Measurements from ENCODE around the gene SLC30A1.

SLC30A1 gene

DNA sequence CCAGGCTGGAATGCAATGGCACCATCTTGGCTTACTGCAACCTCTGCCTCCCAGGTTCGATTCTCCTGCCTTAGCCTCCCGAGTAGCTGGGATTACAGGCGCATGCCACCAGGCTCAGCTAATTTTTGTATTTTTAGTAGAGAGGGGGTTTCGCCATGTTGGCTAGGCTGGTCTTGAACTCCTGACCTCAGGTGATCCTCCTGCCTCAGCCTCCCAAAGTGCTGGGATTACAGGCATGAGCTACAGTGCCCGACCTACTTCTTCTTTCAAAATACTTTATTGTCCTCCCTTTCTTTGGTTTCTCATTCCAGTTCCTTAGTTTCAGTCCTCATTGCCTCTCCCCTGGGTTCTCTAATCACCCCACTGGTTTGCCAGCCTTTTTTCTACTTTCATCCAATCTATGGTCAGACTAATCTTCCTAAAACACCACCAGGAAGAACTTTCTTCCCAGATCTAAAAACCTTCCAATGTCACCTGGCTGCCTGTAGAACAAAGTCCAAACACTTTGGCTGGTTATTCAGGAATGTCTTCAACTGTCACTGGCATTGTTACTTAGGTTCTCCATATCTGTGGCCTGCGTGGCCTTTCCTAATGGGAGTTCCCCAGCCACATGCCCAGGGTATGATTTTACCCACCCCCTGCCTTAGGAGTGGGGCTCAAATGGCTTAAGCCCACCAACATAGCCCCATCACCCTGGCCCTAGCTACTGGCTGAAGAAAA lies 29.0 kb upstream of the SLC30A1 start:
- DNase-seq = no peak

DNA sequence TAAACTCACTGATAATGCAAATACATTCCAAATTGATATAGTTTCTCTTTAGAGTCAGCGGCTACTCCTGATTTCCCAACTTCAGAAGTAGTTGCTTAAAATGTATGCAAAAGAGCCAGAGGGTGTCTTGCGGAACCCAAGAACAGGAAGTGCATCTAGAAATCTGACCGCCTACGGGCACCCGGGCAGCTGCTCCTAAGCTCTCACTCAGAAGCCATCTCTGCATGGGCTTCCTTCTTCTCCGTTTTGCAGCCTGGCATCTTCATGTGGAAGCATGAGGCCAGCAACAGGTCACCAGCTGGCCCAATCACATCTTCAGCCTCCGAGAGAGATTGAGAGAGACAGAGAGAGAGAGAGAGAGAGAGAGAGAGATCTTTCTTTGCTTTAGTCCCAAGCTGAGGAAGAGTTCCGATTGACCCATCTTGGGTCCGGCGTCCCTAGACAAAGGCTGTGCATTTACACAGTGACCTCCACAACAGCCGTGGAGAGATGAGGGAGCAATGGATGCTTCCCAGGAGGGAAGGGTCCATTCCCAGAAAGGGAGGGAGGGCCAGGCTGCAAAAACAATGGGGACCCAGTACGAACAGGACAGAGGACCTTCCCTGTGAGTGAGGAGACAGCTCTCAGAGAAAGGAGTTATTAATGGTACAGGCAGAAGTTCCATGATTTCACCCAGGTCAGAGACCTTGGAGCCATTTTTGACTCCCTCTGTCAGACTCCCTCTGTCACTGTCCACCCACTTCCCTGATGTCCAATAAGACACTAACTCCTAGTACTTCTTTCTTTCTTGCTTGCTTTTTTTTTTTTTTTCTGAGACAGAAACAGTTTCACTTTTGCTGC lies 28.2 kb upstream of the SLC30A1 start:
- no peak for DNase-seq

DNA sequence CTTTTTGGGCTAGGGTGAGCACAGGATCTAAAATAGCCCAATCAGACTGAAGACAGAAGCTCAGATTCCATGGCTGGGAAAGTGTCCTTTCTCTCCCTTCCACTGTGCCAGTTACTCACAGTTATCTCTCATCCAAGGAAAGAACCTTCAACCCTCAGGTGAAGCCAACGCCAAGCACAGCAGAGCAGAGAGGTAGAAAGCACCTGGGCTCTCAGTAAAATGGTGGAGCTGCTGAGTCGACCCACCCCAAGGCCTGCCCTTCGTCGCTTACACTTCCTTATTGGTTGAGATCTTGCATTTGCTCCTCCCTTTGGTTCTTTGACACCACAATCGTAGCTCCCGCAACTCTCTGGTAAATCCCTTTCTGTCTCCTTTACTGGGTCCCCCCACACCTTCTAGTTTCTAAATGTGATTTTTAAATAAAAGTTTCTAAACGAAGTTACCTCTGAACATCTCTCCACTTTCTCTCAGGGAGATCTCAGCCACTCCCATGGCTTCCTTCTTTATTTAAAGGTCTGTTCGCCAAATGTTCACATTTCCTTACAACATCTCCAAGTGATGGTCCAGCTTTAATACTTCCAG lies 27.5 kb upstream of the SLC30A1 start:
- no peak for DNase-seq

DNA sequence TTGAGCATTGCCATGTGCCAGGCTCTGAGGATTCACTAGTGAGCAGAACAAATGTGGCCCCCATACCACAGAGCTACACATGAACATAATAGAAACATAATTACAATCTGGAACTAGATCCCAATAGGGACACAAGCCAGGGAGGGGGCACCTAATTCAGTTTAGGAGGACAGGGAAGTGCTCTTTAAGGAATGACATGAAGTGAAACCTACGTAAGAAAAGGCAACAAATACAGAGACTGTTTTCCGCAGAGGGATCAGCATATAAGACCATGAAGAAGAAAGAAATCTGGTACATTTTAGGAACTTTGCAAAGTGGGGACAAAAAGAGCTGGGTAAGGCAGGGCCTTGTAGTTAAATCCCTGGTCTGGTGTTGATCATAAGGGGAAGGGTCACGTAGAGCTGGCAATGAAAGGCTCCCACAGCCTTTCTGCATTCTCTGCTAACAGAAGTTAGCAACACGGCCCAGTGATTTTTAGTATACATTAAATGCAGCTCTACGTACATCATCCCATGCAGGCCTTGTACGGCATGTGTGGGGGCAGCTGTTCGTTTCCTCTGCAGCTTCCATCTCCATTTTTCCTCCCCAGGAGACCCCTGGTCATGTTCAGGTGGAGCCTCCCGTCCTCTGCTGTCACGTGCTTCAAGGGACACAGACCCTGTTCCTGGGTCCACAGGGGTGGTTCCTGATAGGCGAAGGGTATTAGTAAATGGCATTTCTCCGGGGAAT lies 26.8 kb upstream of the SLC30A1 start:
- DNase-seq = no peak

DNA sequence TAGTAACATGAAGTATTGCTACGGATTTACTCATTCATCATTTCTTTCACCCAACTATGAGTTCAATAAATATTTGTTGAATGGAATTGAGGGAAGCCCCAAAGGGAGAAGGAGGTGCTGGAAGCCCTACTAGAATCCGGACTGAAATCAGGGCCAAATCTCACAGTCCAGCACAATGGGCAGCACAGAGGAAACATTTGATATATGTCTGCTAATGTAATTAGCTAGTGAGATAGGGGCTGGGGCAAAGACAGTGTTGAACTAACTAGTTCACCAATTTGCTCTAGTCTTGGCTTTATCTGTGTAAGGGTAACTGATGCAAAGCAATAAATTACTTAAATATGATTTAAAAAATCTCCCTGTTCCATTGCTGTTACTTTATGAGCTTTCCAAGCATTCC lies 26.1 kb upstream of the SLC30A1 start:
- no peak for DNase-seq

DNA sequence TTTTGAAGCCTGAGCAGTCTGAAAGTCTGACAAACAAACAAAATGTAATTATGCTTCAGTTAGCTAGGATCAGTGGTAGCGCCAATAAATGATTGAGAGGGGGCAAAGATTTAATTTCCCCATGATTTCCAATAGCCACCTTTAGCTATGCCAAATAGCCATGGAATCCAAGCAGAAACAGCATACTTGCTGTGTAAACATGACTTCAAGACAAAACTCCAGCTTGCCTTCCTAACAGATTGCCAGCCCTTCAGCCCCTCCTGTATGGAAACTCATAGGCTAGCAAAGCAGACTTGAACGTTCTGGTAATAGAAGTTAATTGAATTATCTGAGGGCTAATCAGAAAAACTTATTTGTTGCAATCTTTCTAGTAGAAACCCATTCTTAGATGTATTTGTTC lies 25.6 kb upstream of the SLC30A1 start:
- DNase-seq = no peak

- no peak for DNase-seq
These were observed 24.8 kb upstream of the SLC30A1 start for GRCh38 chr1:211603713-211604112.

DNA sequence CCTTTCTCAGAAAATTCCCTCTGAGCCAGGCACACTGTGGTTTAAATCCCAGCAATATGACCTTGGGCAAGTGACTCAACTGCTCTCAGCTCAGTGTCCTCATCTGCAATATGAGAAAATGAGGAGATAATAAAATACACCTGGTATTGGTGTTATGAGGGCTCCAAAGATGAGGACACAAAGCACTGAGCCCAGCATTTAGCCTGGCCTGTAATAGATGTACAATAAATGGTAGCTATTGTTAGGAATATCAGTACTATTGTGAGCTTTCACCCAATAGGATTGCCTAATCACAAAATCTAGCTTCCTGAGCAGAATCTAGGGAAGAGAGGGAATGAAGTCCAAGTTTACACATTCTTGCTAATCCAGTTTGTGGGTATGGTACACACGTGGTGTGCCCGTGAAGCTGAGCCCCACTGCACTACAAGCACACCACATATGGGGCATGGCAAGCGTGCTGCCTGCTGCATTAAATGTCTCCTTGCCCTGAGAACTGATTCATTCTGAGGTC lies 24.3 kb upstream of the SLC30A1 start:
- DNase-seq = no peak

- DNase-seq = no peak
These were observed 23.2 kb upstream of the SLC30A1 start for GRCh38 chr1:211601982-211602670.

DNA sequence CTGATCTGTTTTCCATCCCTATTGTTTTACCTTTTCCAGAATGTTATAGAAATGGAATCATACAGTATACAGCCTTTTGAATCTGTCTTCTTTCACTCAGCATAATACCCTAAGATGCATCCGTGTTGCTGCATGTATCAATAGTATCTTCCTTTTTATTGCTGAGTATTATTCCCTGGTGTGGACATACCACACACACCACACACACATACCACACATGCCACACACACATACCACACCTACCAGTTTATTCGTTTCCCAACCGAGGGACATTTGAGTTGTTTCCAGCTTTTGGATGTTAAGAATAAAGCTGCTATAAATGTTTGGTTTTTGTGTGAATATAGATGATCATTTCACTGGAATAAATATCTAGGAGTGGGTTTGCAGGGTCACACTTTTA lies 22.2 kb upstream of the SLC30A1 start:
- no peak for DNase-seq

- no peak for DNase-seq
These were observed 20.3 kb upstream of the SLC30A1 start for GRCh38 chr1:211599250-211599649.

GRCh38 chr1:211598514-211598913 lies 19.6 kb upstream of the SLC30A1 start:
- DNase-seq = no peak

GRCh38 chr1:211596418-211597181 lies 17.6 kb upstream of the SLC30A1 start:
- no peak for DNase-seq

DNA sequence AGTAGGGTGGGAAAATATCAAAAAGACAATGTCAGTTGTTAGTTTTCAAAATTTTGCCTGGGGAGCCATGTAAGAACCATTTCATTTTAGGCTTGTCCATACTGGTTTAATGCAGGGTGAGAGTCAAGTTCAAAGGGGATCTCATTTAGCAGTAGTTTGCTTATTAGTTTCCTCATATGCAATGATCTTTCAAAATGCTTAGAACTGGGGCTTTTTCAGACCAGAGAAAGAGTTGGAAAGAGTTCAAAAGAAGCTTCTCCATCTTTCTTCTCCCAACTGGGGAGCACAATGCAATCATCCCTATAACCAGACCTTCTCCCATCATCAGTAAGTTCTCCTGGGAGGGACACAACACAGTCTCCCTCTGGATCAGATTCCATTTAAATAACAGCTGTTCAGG lies 16.5 kb upstream of the SLC30A1 start:
- no peak for DNase-seq

GRCh38 chr1:211591980-211592493 lies 13.1 kb upstream of the SLC30A1 start:
- DNase-seq = no peak

GRCh38 chr1:211589782-211590721 lies 11.1 kb upstream of the SLC30A1 start:
- no peak for DNase-seq

DNA sequence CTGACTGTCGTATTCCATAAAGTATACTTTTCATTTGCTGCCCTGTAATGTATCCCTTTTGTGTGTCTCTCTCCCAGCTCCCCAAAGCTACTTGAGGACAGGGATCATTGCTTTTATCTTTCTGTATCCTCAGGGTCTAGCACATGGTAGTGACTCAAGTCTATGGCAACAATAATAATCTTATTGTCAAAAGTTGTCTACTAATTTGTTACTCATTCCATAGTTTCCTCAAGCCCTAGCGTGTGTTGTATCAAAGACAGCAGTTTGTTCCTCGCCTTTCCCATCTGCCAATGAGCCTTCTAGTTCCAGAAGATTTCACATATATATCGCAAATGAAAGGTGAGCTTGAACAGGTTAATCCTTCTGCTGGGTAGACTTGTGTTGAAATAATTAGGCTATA lies 9.8 kb upstream of the SLC30A1 start:
- no peak for DNase-seq

GRCh38 chr1:211587123-211587522 lies 8.2 kb upstream of the SLC30A1 start:
- DNase-seq = no peak

DNA sequence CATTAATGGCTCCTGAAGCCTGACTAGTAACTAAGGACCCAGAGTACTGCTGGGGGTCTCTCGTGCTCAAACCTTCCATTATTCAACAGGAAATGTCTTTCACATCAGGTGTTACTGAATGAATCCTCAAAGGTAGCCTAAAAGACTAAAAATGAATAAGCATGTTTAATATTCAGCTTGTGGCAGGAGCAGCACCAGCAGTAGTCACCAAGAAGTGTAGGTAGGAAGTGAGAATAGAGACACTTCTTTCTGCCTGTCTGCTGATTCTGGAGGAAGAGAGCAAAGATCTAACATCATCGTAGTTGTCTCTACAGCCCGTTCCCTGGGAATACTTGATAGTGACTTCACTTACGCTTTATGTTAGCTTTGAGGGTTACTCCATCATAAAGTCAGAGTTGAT lies 7.6 kb upstream of the SLC30A1 start:
- no peak for DNase-seq
